Right renal cortex interstitium (tissue), 3 donors: ENCODE measurements around the gene ASB11. TPM values are rescaled to one million over a fixed set of nuclear protein-coding genes. Genes with fewer than 3 reads are reported as not detected.
"Not testable (repeated sequence)": the region's sequence is repeated elsewhere in the genome, so short reads cannot be mapped to it uniquely, and the experiment has no call there.

Experiments used
- DNase-seq, 3 donors: peaks; one replicate each; pipeline ENCODE4 v3.0.0-alpha.2; 2013; ENCODE audit warnings: low read depth in 3 of 3, low spot score in 2 of 3
- polyA plus RNA-seq, 3 donors: library from polyadenylated mRNA; unstranded; fragments of 120-200 nt; gene quantifications; one replicate each; pipeline ENCODE4 v1.2.1, GENCODE V29; 2013; ENCODE audit not compliant: insufficient read length in 3 of 3

ASB11 gene
- polyA plus RNA-seq, 3 donors, result 0.07 TPM; not detected in 2

GRCh38 chrX:15311119-15311518 lies 4.3 kb downstream of the ASB11 start:
- no peak for DNase-seq

- no peak for DNase-seq
These were observed 5.3 kb downstream of the ASB11 start for GRCh38 chrX:15310117-15310516.

DNA sequence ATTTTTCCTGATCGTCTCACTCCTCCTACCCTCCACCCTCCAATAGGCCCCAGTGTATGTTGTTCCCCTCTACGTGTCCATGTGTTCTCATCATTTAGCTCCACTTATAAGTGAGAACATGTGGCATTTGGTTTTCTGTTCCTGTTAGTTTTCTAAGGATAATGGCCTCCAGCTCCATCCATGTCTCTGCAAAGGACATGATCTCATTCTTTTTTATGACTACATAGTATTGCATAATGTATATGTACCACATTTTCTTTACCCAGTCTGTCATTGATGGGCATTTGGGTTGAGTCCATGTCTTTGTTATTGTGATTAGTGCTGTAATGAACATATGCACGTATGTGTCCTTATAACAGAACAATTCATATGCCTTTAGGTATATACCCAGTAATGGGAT lies 9.5 kb downstream of the ASB11 start:
- DNase-seq, result not testable (repeated sequence)

DNA sequence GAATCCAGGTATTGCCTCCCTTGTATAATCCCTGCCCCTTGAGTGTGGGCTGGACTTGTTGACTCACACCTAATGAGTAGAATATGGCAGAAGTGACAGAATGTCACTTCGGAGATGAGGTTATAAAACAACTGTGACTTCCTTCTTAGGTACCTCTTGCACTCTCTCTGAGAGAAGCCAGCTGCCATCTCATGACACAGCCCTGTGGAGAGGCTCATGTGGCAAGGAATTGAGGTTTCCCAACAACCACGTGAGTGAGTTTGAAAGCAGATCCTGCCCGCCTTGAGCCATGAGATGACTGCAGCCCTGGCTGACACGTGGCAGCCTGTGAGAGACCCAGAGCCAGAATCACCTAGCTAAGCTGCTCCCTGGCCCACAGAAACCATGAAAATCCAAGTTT lies 13.5 kb downstream of the ASB11 start:
- no peak for DNase-seq

DNA sequence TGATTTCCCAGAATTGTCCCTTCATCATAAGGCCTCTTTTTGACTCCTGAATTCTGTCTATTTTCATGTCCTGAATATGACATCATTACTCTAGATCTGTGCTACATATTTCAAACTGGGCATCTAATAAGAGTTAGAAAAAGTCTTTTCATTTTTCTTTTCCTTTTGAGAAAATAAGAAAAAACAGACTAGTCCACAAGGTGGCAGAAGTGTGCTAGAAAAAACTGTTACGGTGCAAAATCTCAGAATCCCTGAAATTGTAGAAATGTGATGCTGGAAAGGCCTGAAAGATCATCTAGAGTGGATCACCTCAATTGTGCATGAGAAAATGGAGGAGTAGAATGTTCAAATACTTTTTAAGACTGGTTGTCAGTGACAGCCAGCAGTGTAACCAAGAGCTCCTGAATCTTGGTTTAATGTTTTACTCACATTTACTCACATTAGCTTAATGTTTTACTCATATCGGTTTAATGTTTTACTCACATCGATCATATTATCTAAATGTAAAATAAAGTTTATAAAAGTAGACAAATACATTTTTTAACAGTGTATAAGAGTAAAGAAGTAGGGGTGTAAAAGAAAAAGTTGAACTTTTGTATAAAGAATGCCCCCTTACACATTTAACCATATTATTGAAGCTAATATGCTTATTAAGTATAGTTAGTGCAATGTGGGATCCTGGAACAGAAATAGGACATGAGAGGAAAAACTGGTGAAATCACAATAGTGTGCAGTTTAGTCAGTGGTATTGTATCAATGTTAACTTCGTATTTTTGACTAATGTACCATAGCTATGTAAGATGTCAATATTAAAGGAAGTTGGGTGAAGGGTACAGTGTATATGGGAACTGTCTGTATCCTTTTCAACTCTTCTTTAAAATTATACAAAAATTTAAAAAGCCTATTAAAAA lies 15.2 kb downstream of the ASB11 start:
- no peak for DNase-seq

- DNase-seq, result no peak
These were observed 16.7 kb downstream of the ASB11 start for GRCh38 chrX:15298780-15299179.

DNA sequence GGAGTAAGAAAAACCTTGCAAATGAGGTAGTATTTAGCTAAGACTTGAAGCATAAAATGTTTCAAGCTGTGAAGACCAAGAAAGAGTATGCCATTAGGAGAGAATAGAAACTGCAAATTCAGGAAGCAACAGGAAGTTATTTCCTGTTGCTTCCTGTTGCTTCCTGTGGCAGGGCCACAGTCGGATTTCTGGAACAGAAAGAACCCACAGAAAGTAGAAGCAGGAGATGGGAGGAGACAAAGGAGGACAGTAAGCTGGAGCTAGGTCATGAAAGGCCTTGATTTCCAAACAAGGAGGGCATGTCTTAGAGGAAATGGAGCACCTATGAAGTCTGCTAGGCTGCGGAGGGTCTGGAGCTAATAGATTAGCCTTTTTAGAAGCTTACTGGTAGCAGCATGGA lies 17.2 kb downstream of the ASB11 start:
- no peak for DNase-seq

- no peak for DNase-seq
These were observed 22.0 kb downstream of the ASB11 start for GRCh38 chrX:15293451-15293850.

GRCh38 chrX:15292861-15293260 lies 22.6 kb downstream of the ASB11 start:
- DNase-seq, result no peak

- no peak for DNase-seq
These were observed 37.8 kb downstream of the ASB11 start for GRCh38 chrX:15277604-15278003.

- no peak for DNase-seq
These were observed 40.5 kb downstream of the ASB11 start for GRCh38 chrX:15274946-15275345.

DNA sequence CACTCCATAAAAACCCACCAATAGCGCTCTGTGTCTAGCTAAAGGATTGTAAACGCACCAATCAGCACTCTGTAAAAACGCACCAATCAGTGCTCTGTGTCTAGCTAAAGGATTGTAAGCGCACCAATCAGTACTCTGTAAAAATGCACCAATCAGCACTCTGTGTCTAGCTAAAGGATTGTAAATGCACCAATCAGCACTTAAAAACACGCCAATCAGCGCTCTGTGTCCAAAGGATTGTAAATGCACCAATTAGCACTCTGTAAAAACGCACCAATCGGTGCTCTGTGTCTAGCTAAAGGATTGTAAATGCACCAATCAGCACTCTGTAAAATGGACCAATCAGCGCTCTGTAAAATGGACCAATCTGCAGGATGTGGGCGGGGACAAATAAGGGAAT lies 42.2 kb downstream of the ASB11 start:
- DNase-seq, result not testable (repeated sequence)

- DNase-seq, result no peak
These were observed 43.7 kb downstream of the ASB11 start for GRCh38 chrX:15271757-15272156.

DNA sequence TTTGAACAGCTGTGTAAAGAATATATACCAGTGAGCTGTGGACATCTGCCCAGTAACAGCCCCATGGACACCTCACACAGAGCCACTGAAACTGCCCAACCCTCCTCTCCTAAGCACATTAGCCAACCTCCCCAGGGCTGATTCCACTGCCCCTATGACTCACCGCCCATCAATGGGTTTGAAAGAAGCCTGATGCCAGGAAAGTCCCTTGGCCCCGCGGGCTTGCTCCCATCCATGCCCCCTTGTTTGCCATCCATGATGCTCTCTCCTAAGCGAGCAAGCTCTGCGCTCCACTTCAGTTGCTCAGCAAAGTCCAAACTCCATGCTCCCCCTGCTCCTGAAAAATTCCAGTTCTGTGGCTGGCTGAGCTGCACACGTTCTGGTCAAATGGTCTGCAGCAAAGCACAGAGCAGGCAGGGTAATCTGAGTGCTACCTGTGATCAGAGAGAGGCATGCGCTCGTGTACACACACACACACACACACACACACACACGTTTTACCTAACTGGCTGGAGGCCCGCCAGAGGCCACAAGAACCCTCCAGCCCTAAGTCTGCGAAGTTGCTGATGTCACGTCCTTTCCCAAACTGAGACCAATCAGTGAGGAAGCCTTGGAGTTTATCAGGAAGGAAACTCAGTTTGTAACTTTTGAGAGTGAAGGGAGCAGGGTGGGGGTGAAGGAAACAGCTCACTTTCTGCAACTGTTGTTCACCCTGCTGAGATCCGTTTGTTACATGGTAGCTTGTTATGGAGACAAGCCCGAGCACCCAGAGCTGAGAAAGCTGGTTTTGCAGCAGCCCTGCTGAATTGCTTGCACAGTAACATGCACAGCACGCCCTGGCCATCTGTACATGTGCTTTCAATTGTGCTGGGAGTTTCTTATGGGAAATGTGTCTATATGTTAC lies 45.6 kb downstream of the ASB11 start, which contains the start of gene ASB9:
TSS of gene ASB9 (minus strand) at position 466 of the 904 bp plus-strand sequence. CDS start at position 257, 209 bp downstream.
- DNase-seq, result peak; percentile 19 to 29 (median 23)

DNA sequence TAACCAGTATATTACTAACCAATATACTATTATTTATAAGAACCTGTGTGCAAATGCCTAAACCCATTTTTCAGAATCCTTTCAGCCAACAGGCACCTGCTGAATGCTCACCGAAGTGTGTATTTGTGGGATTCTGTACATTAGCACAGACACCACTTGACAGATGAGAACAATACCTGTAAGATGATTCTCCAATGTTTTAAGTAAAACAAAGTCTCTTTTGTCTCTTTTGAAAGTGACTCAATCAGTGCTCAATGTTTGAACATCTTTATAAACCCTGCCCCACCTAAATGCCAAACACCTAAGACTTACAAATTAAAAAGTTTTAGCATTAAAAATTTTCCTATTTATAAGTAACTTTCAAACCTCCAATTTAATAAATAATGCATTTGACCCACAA lies 46.3 kb downstream of the ASB11 start:
- DNase-seq, result no peak

- no peak for DNase-seq
These were observed 60.6 kb downstream of the ASB11 start for GRCh38 chrX:15254852-15255251.

- DNase-seq, result no peak
These were observed 69.5 kb downstream of the ASB11 start for GRCh38 chrX:15245896-15246295.

- no peak for DNase-seq
These were observed 71.0 kb downstream of the ASB11 start for GRCh38 chrX:15244421-15244820.

DNA sequence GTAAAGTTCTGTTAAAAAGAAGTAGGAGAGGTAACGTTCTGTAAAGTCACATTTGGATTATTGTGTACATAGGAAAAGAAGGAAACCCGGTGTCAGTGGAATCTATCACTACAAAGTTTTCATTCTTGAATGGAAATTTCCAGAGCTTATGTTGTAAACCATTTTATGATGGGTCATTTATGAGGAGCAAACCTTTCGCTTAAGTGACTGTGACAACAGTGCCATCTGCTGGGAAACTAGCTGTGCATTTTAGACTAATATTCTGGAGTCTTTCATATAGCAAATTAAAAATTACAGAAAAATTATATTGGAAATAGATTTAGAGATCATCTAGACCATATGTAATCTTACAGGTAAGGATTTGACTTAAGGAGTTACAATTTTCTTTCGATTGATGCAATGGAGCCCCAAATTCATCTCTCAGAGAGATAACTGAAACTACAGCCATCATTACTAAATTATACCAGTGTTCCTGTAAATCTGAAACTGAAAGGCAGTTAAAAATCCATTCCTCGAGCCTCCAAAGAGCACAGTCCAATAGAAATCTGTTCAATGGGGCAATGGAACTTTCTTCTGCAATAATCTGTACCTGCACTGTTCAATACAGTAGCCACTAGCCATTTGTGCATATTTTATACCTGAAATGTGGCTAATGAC lies 72.4 kb downstream of the ASB11 start:
- DNase-seq, result peak in 1 of 3 donors; percentile 7

GRCh38 chrX:15241301-15241700 lies 74.1 kb downstream of the ASB11 start:
- DNase-seq, result no peak

DNA sequence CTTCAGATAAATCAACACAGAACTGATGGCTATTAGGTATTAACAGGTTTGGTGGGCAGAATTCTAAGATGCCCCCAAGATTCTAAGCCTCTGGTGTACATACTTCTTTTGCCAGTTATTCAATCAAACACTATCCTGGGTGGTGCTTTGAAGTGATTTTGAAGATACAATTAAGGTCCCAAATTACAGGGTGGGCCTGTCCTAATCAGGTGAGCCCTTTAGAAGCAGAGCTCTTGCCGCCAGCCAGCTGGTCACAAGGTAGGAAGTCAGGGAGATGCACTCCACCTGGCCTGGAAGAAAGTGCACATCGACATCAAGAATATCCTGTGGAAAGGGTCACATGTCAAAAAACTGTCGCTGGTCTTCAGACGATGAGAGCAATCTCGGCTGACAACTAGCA lies 75.0 kb downstream of the ASB11 start:
- DNase-seq, result no peak
